ENCODE measurements around the gene SPIB. TPM values are rescaled to one million over a fixed set of nuclear protein-coding genes. Genes with fewer than 3 reads are reported as not detected.
"Not testable (repeated sequence)": the region's sequence is repeated elsewhere in the genome, so short reads cannot be mapped to it uniquely, and the experiment has no call there.

The SPIB gene
- total RNA-seq, 1 donor from 2014 or later, result not detected

GRCh38 chr19:50435627-50436026 is 16.9 kb downstream of the SPIB start:
- H3K27me3 ChIP-seq (ENCODE audit: control insufficient read depth, insufficient read depth, low read length), result peaks cover 31% of the 10 kb centered on the region
- no peaks in the 10 kb centered on the region for H3K36me3 ChIP-seq (ENCODE audit: control insufficient read depth, insufficient read depth, low read length)
- H3K4me3 ChIP-seq (ENCODE audit: low read depth, low read length), result no peak overlapping the region
- DNase-seq (ENCODE audit: low read depth), result no peak
- TF ChIP-seq CTCF (IDR thresholded peaks at IDR 0.05; ENCODE audit: insufficient read depth, low read length, poor library complexity, severe bottlenecking), result no peak

- no peaks in the 10 kb centered on the region for H3K36me3 ChIP-seq (ENCODE audit: control insufficient read depth, insufficient read depth, low read length)
- no peak for TF ChIP-seq CTCF (IDR thresholded peaks at IDR 0.05; ENCODE audit: insufficient read depth, low read length, poor library complexity, severe bottlenecking)
- peaks cover 15% of the 10 kb centered on the region for H3K27me3 ChIP-seq (ENCODE audit: control insufficient read depth, insufficient read depth, low read length)
- no peak for DNase-seq (ENCODE audit: low read depth)
- no peak overlapping the region for H3K4me3 ChIP-seq (ENCODE audit: low read depth, low read length)
Observed at GRCh38 chr19:50437862-50438449, 19.2 kb downstream of the SPIB start.

- not testable (repeated sequence) for DNase-seq (ENCODE audit: low read depth); H3K4me3 ChIP-seq (ENCODE audit: low read depth, low read length); H3K27me3 ChIP-seq (ENCODE audit: control insufficient read depth, insufficient read depth, low read length); H3K36me3 ChIP-seq (ENCODE audit: control insufficient read depth, insufficient read depth, low read length)
Observed at GRCh38 chr19:50439130-50439529, 20.4 kb downstream of the SPIB start.

GRCh38 chr19:50444059-50444458 is 25.3 kb downstream of the SPIB start:
- Histone ChIP-seq H3K27me3 (ENCODE audit: control insufficient read depth, insufficient read depth, low read length) (no peaks in the 10 kb centered on the region), H3K4me3 (ENCODE audit: low read depth, low read length) (no peak overlapping the region), H3K36me3 (ENCODE audit: control insufficient read depth, insufficient read depth, low read length) (no peaks in the 10 kb centered on the region)
- TF ChIP-seq CTCF (IDR thresholded peaks at IDR 0.05; ENCODE audit: insufficient read depth, low read length, poor library complexity, severe bottlenecking), result no peak
- no peak for DNase-seq (ENCODE audit: low read depth)

- DNase-seq (ENCODE audit: low read depth), result no peak
- no peak for TF ChIP-seq CTCF (IDR thresholded peaks at IDR 0.05; ENCODE audit: insufficient read depth, low read length, poor library complexity, severe bottlenecking)
- Histone ChIP-seq H3K36me3 (ENCODE audit: control insufficient read depth, insufficient read depth, low read length) (no peaks in the 10 kb centered on the region), H3K27me3 (ENCODE audit: control insufficient read depth, insufficient read depth, low read length) (peaks cover 7% of the 10 kb centered on the region), H3K4me3 (ENCODE audit: low read depth, low read length) (no peak overlapping the region)
Observed at GRCh38 chr19:50447053-50447452, 28.3 kb downstream of the SPIB start.

GRCh38 chr19:50447750-50448149 is 29.0 kb downstream of the SPIB start:
- Histone ChIP-seq H3K36me3 (ENCODE audit: control insufficient read depth, insufficient read depth, low read length) (no peaks in the 10 kb centered on the region), H3K27me3 (ENCODE audit: control insufficient read depth, insufficient read depth, low read length) (peaks cover 7% of the 10 kb centered on the region), H3K4me3 (ENCODE audit: low read depth, low read length) (no peak overlapping the region)
- TF ChIP-seq CTCF (IDR thresholded peaks at IDR 0.05; ENCODE audit: insufficient read depth, low read length, poor library complexity, severe bottlenecking), result no peak
- DNase-seq (ENCODE audit: low read depth), result no peak

Data from kidney epithelial cell (primary cell).